A673 (cell line): Measurements from ENCODE around the gene SLC6A6.

Source experiments
- EZH2 ChIP-seq: fragments of 200-600 bp; sonication (generic); IDR thresholded peaks from 2 replicates; pipeline ENCODE4 v1.6.1; 2017; ENCODE audit warnings: borderline replicate concordance, low read depth, mild to moderate bottlenecking, mixed read lengths, antibody characterized with exemption, low read length; ENCODE audit not compliant: poor library complexity, severe bottlenecking
- TF ChIP-seq, protein P1 (sequence below): fragments of 300-800, 200-600 bp; sonication (generic); conservative IDR thresholded peaks from 2 replicates; pipeline ENCODE4 v1.5.1; 2017; ENCODE audit warnings: low read depth, mild to moderate bottlenecking, antibody characterized with exemption, low read length, moderate library complexity, mixed read lengths

- TF ChIP-seq, protein P1, sequence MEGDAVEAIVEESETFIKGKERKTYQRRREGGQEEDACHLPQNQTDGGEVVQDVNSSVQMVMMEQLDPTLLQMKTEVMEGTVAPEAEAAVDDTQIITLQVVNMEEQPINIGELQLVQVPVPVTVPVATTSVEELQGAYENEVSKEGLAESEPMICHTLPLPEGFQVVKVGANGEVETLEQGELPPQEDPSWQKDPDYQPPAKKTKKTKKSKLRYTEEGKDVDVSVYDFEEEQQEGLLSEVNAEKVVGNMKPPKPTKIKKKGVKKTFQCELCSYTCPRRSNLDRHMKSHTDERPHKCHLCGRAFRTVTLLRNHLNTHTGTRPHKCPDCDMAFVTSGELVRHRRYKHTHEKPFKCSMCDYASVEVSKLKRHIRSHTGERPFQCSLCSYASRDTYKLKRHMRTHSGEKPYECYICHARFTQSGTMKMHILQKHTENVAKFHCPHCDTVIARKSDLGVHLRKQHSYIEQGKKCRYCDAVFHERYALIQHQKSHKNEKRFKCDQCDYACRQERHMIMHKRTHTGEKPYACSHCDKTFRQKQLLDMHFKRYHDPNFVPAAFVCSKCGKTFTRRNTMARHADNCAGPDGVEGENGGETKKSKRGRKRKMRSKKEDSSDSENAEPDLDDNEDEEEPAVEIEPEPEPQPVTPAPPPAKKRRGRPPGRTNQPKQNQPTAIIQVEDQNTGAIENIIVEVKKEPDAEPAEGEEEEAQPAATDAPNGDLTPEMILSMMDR = no peak
- no peak for TF ChIP-seq EZH2
Observed at GRCh38 chr3:14536055-14536815, 133.8 kb downstream of the SLC6A6 start.
